H1 (cell line): ENCODE data around the gene RDH11. TPM values are rescaled to one million over a fixed set of nuclear protein-coding genes. Genes with fewer than 3 reads are reported as not detected.

Experiments
- CTCF ChIA-PET: fragments of 300-600 bp; sonication (Branson Sonifier 250); formaldehyde crosslinking; loops from one replicate; lab custom pipeline; 2021; ENCODE audit not compliant: partially characterized antibody; lab: Charles Lee
- POLR2A ChIA-PET: fragments of 300-600 bp; sonication (Branson Sonifier 250); formaldehyde crosslinking; loops from one replicate; lab custom pipeline; 2021; ENCODE audit warnings: inconsistent platforms; ENCODE audit not compliant: partially characterized antibody; lab: Charles Lee
- DNase-seq, 2 experiments: peaks; one replicate each; pipeline versions ENCODE4 v3.0.0 to v3.0.0-alpha.2; 2010 to 2022; ENCODE audit warnings: low spot score in 2 of 2, low read depth in 1 of 2, mixed read lengths in 1 of 2
- FAIRE-seq: peaks from 2 replicates; lab custom pipeline; 2011; peaks lifted over from hg19 to GRCh38; lab: Jason Lieb, UNC
- H2AFZ ChIP-seq: 2 replicates; pipeline ENCODE4 v1.8.1; 2012; ENCODE audit warnings: low read length, inconsistent platforms
- H2AK5ac ChIP-seq: 2 replicates; pipeline ENCODE4 v1.6.1; 2013; ENCODE audit warnings: low read depth, low read length
- H2BK120ac ChIP-seq: replicated peaks from 2 replicates; pipeline ENCODE3; 2013; ENCODE audit warnings: low read depth, low read length, inconsistent platforms
- H2BK12ac ChIP-seq: 2 replicates; pipeline ENCODE4 v1.6.1; 2013; ENCODE audit warnings: low read depth, low read length
- H2BK15ac ChIP-seq: 2 replicates; pipeline ENCODE4 v1.6.1; 2013; ENCODE audit warnings: low read length
- H2BK20ac ChIP-seq: 2 replicates; pipeline ENCODE4 v1.6.1; 2013; ENCODE audit warnings: low read length
- H2BK5ac ChIP-seq: 2 replicates; pipeline ENCODE4 v1.6.1; 2013; ENCODE audit warnings: low read depth, low read length
- H3K14ac ChIP-seq: 2 replicates; pipeline ENCODE4 v1.6.1; 2013; ENCODE audit warnings: inconsistent platforms; ENCODE audit not compliant: insufficient read length
- H3K18ac ChIP-seq: 2 replicates; pipeline ENCODE4 v1.6.1; 2013; ENCODE audit warnings: low read length; ENCODE audit errors: extremely low read depth
- H3K23ac ChIP-seq: 2 replicates; pipeline ENCODE4 v1.6.1; 2013; ENCODE audit warnings: inconsistent platforms; ENCODE audit not compliant: insufficient read length
- H3K23me2 ChIP-seq: 2 replicates; pipeline ENCODE4 v1.6.1; 2013; ENCODE audit warnings: low read depth, low read length
- H3K27ac ChIP-seq: 2 replicates; pipeline ENCODE4 v1.6.1; 2011; ENCODE audit warnings: low read depth, low read length, inconsistent platforms
- H3K27me3 ChIP-seq, 4 experiments: replicated peaks in 1 of 4; 1 replicate in 1 of 4; 2 replicates in 3 of 4; pipeline versions ENCODE4 v1.6.1 to v1.8.1; 2011 to 2013; ENCODE audit warnings: low read length in 3 of 4, mild to moderate bottlenecking in 3 of 4, inconsistent platforms in 2 of 4, mixed read lengths in 2 of 4, moderate library complexity in 1 of 4; ENCODE audit not compliant: control insufficient read depth in 3 of 4, insufficient read depth in 3 of 4; ENCODE audit errors: extremely low read depth in 1 of 4
- H3K36me3 ChIP-seq, 4 experiments: 2 replicates each; pipeline versions ENCODE4 v1.6.1 to v1.8.1; 2011 to 2013; ENCODE audit warnings: mild to moderate bottlenecking in 4 of 4, low read length in 3 of 4, moderate library complexity in 2 of 4, control low read depth in 1 of 4, inconsistent platforms in 1 of 4; ENCODE audit not compliant: insufficient read depth in 4 of 4, control insufficient read depth in 2 of 4
- H3K4ac ChIP-seq: replicated peaks from 2 replicates; pipeline ENCODE3; 2013; ENCODE audit warnings: low read length, low read depth, mixed read lengths, inconsistent platforms; ENCODE audit not compliant: insufficient read length
- H3K4me1 ChIP-seq, 4 experiments: replicated peaks in 1 of 4; 1 replicate in 1 of 4; 2 replicates in 3 of 4; pipeline versions ENCODE4 v1.6.1 to v1.8.1; 2011 to 2013; ENCODE audit warnings: low read length in 3 of 4, inconsistent platforms in 2 of 4, mixed read lengths in 1 of 4; ENCODE audit not compliant: insufficient read depth in 4 of 4, control insufficient read depth in 3 of 4
- H3K4me2 ChIP-seq, 2 experiments: 2 replicates each; pipeline versions ENCODE4 v1.6.1 to v1.8.1; 2011 to 2013; ENCODE audit warnings: low read depth in 2 of 2, low read length in 2 of 2, control low read depth in 1 of 2, inconsistent platforms in 1 of 2, mild to moderate bottlenecking in 1 of 2; ENCODE audit not compliant: insufficient read depth in 1 of 2
- H3K4me3 ChIP-seq, 4 experiments: fragments of 200-600, 300-600 bp in 1 of 4; sonication (generic), shearing (Covaris generic), sonication (Bioruptor Twin) in 1 of 4; 2 replicates each; pipeline versions ENCODE4 v1.5.1 to v1.8.1; 2011 to 2016; ENCODE audit warnings: low read length in 4 of 4, low read depth in 3 of 4, control low read depth in 2 of 4, inconsistent platforms in 2 of 4, mild to moderate bottlenecking in 2 of 4, mixed read lengths in 1 of 4, moderate library complexity in 1 of 4; ENCODE audit not compliant: insufficient read depth in 2 of 4; ENCODE audit errors: extremely low read depth in 1 of 4
- H3K56ac ChIP-seq: replicated peaks from 2 replicates; pipeline ENCODE3; 2013; ENCODE audit warnings: low read depth, mild to moderate bottlenecking, mixed read lengths, low read length, inconsistent platforms; ENCODE audit not compliant: insufficient read length
- H3K79me1 ChIP-seq: 2 replicates; pipeline ENCODE4 v1.6.1; 2013; ENCODE audit warnings: low read depth, low read length, control low read depth
- H3K79me2 ChIP-seq, 2 experiments: 2 replicates each; pipeline versions ENCODE4 v1.6.1 to v1.8.1; 2012 to 2013; ENCODE audit warnings: low read length in 2 of 2, mild to moderate bottlenecking in 2 of 2, inconsistent platforms in 1 of 2; ENCODE audit not compliant: insufficient read depth in 2 of 2, control insufficient read depth in 1 of 2
- H3K9ac ChIP-seq, 4 experiments: replicated peaks in 1 of 4; 1 replicate in 1 of 4; 2 replicates in 3 of 4; pipeline versions ENCODE4 v1.6.1 to v1.8.1; 2011 to 2013; ENCODE audit warnings: low read depth in 3 of 4, low read length in 3 of 4, control low read depth in 2 of 4, mild to moderate bottlenecking in 2 of 4, moderate library complexity in 2 of 4, inconsistent platforms in 1 of 4; ENCODE audit errors: extremely low read depth in 1 of 4
- H3K9me3 ChIP-seq, 2 experiments: 2 replicates each; pipeline versions ENCODE4 v1.6.1 to v1.8.1; 2012 to 2013; ENCODE audit warnings: mild to moderate bottlenecking in 2 of 2, moderate library complexity in 2 of 2, control low read depth in 1 of 2, inconsistent platforms in 1 of 2, low read depth in 1 of 2, low read length in 1 of 2, mixed read lengths in 1 of 2; ENCODE audit not compliant: insufficient read depth in 2 of 2
- H4K20me1 ChIP-seq, 2 experiments: replicated peaks in 1 of 2; 2 replicates each; pipeline versions ENCODE3 to v1.8.1; 2011 to 2013; ENCODE audit warnings: inconsistent platforms in 2 of 2, low read length in 2 of 2, mild to moderate bottlenecking in 1 of 2; ENCODE audit not compliant: insufficient read depth in 2 of 2, control insufficient read depth in 1 of 2
- H4K5ac ChIP-seq: 2 replicates; pipeline ENCODE4 v1.6.1; 2013; ENCODE audit warnings: low read length, low read depth, mixed read lengths, inconsistent platforms; ENCODE audit not compliant: insufficient read length
- H4K8ac ChIP-seq: 2 replicates; pipeline ENCODE4 v1.8.0; 2013; ENCODE audit warnings: mild to moderate bottlenecking, moderate library complexity, low read length, inconsistent platforms; ENCODE audit not compliant: insufficient read depth; ENCODE audit errors: extremely low read depth
- H4K91ac ChIP-seq: replicated peaks from 2 replicates; pipeline ENCODE3; 2013; ENCODE audit warnings: low read length, mixed read lengths, inconsistent platforms; ENCODE audit not compliant: insufficient read length
- CBX8 ChIP-seq: fragments of 300-800, 300-1000 bp; sonication (generic); IDR thresholded peaks from 2 replicates; pipeline ENCODE4 v1.7.1; 2016; ENCODE audit warnings: low read depth, low read length, borderline replicate concordance
- EZH2 ChIP-seq: fragments of 200-600 bp; sonication (generic); IDR thresholded peaks from 2 replicates; pipeline ENCODE4 v1.7.1; 2012; ENCODE audit warnings: low read depth, mild to moderate bottlenecking, moderate library complexity, low read length, inconsistent platforms; ENCODE audit not compliant: severe bottlenecking
- JUN ChIP-seq: IDR thresholded peaks from 2 replicates; pipeline ENCODE4 v1.6.1; 2011; ENCODE audit warnings: low read depth, mild to moderate bottlenecking, improper control_type of control experiment, low read length
- KDM4A ChIP-seq: IDR thresholded peaks from one replicate; pipeline ENCODE4 v1.7.1; 2012; ENCODE audit warnings: low read depth, mild to moderate bottlenecking, moderate library complexity, low read length, inconsistent platforms; ENCODE audit not compliant: severe bottlenecking
- KDM5A ChIP-seq: fragments of 200-600 bp; IDR thresholded peaks from 2 replicates; pipeline ENCODE4 v1.7.1; 2012; ENCODE audit warnings: mild to moderate bottlenecking, low read length, inconsistent platforms, mixed read lengths
- MAX ChIP-seq: IDR thresholded peaks from 2 replicates; pipeline ENCODE4 v1.6.1; 2012; ENCODE audit warnings: inconsistent platforms
- POU5F1 ChIP-seq: IDR thresholded peaks from 2 replicates; pipeline ENCODE4 v1.6.1; 2011; ENCODE audit warnings: low read depth, mild to moderate bottlenecking, low read length, moderate library complexity
- RBBP5 ChIP-seq: IDR thresholded peaks from 2 replicates; pipeline ENCODE4 v1.7.1; 2012; ENCODE audit warnings: low read depth, mild to moderate bottlenecking, inconsistent platforms, low read length, moderate library complexity, borderline replicate concordance
- RXRA ChIP-seq: IDR thresholded peaks from 2 replicates; pipeline ENCODE4 v1.6.1; 2011; ENCODE audit warnings: low read depth, mild to moderate bottlenecking, low read length, moderate library complexity; ENCODE audit not compliant: insufficient read depth
- SAP30 ChIP-seq: fragments of 300-600 bp; sonication (generic); IDR thresholded peaks from 2 replicates; pipeline ENCODE4 v1.7.1; 2012; ENCODE audit warnings: low read length, moderate library complexity, mild to moderate bottlenecking, inconsistent platforms; ENCODE audit not compliant: insufficient read depth, insufficient replicate concordance
- SIRT6 ChIP-seq: IDR thresholded peaks from one replicate; pipeline ENCODE4 v1.7.1; 2012; ENCODE audit warnings: low read length, inconsistent platforms
- SIX5 ChIP-seq: IDR thresholded peaks from 2 replicates; pipeline ENCODE4 v1.6.1; 2011; ENCODE audit warnings: mild to moderate bottlenecking, low read depth, low read length
- TBP ChIP-seq: IDR thresholded peaks from 2 replicates; pipeline ENCODE4 v1.6.1; 2011; ENCODE audit warnings: low read depth, low read length, improper control_type of control experiment
- YY1 ChIP-seq: IDR thresholded peaks from 2 replicates; pipeline ENCODE4 v1.6.1; 2011; ENCODE audit warnings: low read depth, mild to moderate bottlenecking, low read length
- WGBS, 2 experiments: shearing (Covaris generic) in 1 of 2; methylation state at CpG; one replicate each; pipeline versions ENCODE4 v1.1.6 to v1.1.7; 2013 to 2015; ENCODE audit warnings: low lambda C conversion rate in 2 of 2, mixed read lengths in 2 of 2, inconsistent platforms in 1 of 2, low coverage in 1 of 2, missing lambda C conversion rate in 1 of 2; ENCODE audit not compliant: insufficient replicate concordance in 2 of 2, insufficient coverage in 1 of 2, insufficient read length in 1 of 2; ENCODE audit errors: extremely low coverage in 1 of 2, missing lambda C conversion rate in 1 of 2; 5-methylcytosine and 5-hydroxymethylcytosine counted together
- polyA plus RNA-seq, 7 experiments: library from polyadenylated mRNA; depleted of rRNA in 3 of 7; stranded (reverse) in 5 of 7; unstranded in 2 of 7; fragments of >200 nt in 5 of 7; fragments of 200-250 nt in 2 of 7; gene quantifications; 1 replicate in 5 of 7; 2 replicates in 1 of 7; 4 replicates in 1 of 7; pipeline versions ENCODE4 v1.2.1 to v1.2.3, GENCODE V29; 2011 to 2013; ENCODE audit warnings: missing spikeins in 2 of 7, mixed read lengths in 2 of 7
- total RNA-seq: library from RNA; stranded (reverse); fragmentation: NEBNext Ultra II Directional; extraction: Animal tissue kit (Norgen Biotek cat#: 25700); gene quantifications from 2 replicates; pipeline ENCODE4 v1.2.1, GENCODE V29; 2021

RDH11 gene
- total and polyA plus RNA-seq, 2 of the 8 experiments (the other 6 are each of a cell fraction or from before 2014, with no cell fraction given): 104 to 117 TPM

- no peak overlapping the region for H2AFZ ChIP-seq
- no peak overlapping the region for H4K91ac ChIP-seq
- no peaks in the 10 kb centered on the region for H3K23me2 ChIP-seq
- H3K4ac ChIP-seq: no peak overlapping the region
- H2BK20ac ChIP-seq: no peak overlapping the region
- H4K8ac ChIP-seq: no peak overlapping the region
- no peak overlapping the region for H3K23ac ChIP-seq
- H3K56ac ChIP-seq: no peak overlapping the region
- H3K14ac ChIP-seq: no peak overlapping the region
- H2BK15ac ChIP-seq: no peak overlapping the region
- ChIA-PET POLR2A (interaction anchor here (0.9 to 3.0 kb wide), 3 partner anchors 11 to 23 kb away, joined by 3 to 11 read pairs (median 3); partner anchors contain the start of gene ARG2), CTCF (interaction anchor here (0.9 to 1.5 kb wide), 6 partner anchors 9 to 203 kb away, joined by 3 to 5 read pairs (median 4); partner anchors contain the start of gene PIGH)
- H3K9ac ChIP-seq: no peak overlapping the region
- H3K4me2 ChIP-seq: no peak overlapping the region
- no peaks in the 10 kb centered on the region for H3K9me3 ChIP-seq
- no peak overlapping the region for H4K5ac ChIP-seq
- H3K79me1 ChIP-seq: no peaks in the 10 kb centered on the region; the same call in 1 of the 2 replicates
- no peak for DNase-seq
- 88% methylated on average over 5 of the region's 5 CpGs; no CpG with 5 or more reads in 1 of the 2 experiments for WGBS, 2 experiments
- no peak overlapping the region for H2BK120ac ChIP-seq
- no peaks in the 10 kb centered on the region for H3K36me3 ChIP-seq
- no peak overlapping the region for H2BK12ac ChIP-seq
- no peak overlapping the region for H2BK5ac ChIP-seq
- H3K27ac ChIP-seq: no peak overlapping the region
- peaks cover 0 to 3% of the 10 kb centered on the region in 2 experiments for H4K20me1 ChIP-seq
- no peak for FAIRE-seq
- H3K79me2 ChIP-seq: no peaks in the 10 kb centered on the region
- H3K18ac ChIP-seq: no peak overlapping the region
- no peaks in the 10 kb centered on the region for H3K4me1 ChIP-seq
- H3K4me3 ChIP-seq: no peak overlapping the region
- no peak overlapping the region for H2AK5ac ChIP-seq
- H3K27me3 ChIP-seq: no peaks in the 10 kb centered on the region
- TF ChIP-seq KDM5A: no peak
- no peak for TF ChIP-seq RXRA
- TF ChIP-seq KDM4A: no peak
- TF ChIP-seq CBX8: no peak
- no peak for TF ChIP-seq SIX5
- TF ChIP-seq RBBP5: no peak
- no peak for TF ChIP-seq YY1
- TF ChIP-seq EZH2: no peak
- TF ChIP-seq SAP30: no peak
- no peak for TF ChIP-seq SIRT6
- TF ChIP-seq JUN: no peak
- TF ChIP-seq MAX: no peak
- no peak for TF ChIP-seq TBP
- TF ChIP-seq POU5F1: no peak
These were observed 64.6 kb downstream of the RDH11 start for GRCh38 chr14:67630938-67631337.
